Measurements from ENCODE around the gene FOXO3. TPM values are rescaled to one million over a fixed set of nuclear protein-coding genes. Genes with fewer than 3 reads are reported as not detected.

The FOXO3 gene
- total RNA-seq, 1 experiment from 2014 or later, result 13.3 TPM

DNA sequence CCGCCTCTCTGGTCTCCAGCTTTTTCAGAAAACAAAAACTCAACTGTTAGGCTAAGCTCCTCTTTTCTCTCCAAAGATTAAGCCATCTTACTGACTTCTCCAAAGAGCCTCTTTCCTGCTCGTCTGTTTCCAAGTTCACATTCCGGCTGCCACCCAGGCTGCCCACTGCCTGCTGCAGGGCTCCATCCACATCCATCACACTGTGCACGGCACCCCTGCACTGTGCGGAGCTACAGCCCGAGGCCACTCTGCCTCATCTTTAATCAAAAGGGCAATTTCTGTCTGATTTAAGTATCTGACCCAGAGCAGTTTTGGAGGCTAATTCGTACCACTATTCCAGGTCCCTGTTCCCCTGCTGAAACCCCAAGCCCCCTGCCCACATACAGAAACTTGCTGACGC lies 145.9 kb downstream of the FOXO3 start:
- no peak for DNase-seq (ENCODE audit: low read depth, low spot score)
- in situ Hi-C loops (cut with HindIII; ENCODE audit: low pct_unique_long_range_greater_than_20kb, low sequenced_read_pairs), result no loop called here

DNA sequence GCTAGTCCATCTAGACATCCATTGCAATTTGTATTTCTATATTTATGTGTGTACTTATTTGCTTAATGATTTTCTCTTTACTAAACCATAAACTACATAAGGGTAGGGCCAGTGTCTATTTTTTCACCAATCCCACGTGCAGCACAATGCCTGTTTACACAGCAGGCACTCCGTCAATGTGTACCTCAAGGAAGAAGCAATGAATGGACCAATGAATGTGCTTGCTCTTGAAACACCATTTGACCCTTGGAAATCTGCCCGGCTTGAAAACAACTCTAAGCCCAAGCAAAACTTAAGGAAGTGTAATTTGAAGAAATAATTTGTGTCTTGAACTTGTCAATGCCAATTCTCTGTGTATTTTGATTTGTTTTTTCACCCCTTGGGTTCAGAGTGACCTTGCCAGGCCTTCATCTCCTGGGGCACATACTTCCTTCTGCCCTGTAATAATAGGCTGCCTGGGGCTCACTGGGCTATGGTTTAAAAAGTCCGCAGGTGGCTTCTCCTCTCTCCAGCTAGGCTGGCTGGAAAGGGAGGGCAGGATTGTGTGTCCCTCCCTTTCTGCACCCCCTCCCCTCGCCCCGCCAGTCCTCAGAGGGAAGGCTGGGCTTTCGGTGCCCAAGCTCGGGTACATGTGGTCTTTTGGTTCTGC lies 146.7 kb downstream of the FOXO3 start:
- DNase-seq (ENCODE audit: low read depth, low spot score), result no peak
- in situ Hi-C loops (cut with HindIII; ENCODE audit: low pct_unique_long_range_greater_than_20kb, low sequenced_read_pairs), result no loop called here

- DNase-seq (ENCODE audit: low read depth, low spot score), result no peak
- in situ Hi-C loops (cut with HindIII; ENCODE audit: low pct_unique_long_range_greater_than_20kb, low sequenced_read_pairs), result no loop called here
These were observed 149.3 kb downstream of the FOXO3 start for GRCh38 chr6:108710030-108710429.

DNA sequence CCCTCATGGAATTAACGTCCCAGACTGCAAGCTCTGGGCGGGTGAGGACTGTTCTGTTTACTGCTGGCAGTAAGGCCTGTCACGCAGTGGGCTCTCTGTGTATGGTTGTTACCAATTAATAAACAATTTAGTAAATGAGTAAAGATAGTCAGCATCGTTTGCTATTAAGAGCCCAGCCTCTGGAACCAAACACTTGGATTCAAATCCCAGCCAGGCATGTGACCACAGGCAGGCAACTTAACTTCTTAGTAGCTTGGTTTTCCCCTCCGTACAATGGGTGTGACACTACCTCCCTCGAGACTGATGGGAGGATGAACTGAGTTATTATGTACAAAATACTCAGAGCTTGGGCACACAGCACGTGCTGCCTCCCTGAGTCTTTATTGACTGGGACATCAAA lies 149.8 kb downstream of the FOXO3 start:
- in situ Hi-C loops (cut with HindIII; ENCODE audit: low pct_unique_long_range_greater_than_20kb, low sequenced_read_pairs), result no loop called here
- no peak for DNase-seq (ENCODE audit: low read depth, low spot score)

- no peak for DNase-seq (ENCODE audit: low read depth, low spot score)
- in situ Hi-C loops (cut with HindIII; ENCODE audit: low pct_unique_long_range_greater_than_20kb, low sequenced_read_pairs), result no loop called here
These were observed 150.4 kb downstream of the FOXO3 start for GRCh38 chr6:108711071-108711470.

DNA sequence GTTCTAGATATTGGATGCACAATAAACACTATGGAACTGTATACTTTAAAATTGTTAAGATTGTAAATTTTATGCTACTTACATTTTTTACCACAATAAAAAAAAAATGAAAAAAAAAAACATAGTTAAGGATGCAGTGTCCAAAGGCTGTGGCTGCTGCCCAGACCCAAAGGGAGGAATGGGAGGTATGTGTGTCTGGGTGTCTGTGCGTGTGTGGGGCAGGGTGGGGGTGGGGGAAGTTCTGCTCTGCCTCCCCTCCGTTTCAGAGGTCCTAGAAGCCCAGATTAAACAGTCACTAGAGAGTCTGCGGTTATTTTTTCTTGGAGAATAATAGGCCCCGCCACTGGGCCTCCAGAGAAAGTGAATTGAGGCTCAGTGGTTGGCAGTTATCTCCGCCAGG lies 151.1 kb downstream of the FOXO3 start:
- no peak for DNase-seq (ENCODE audit: low read depth, low spot score)
- in situ Hi-C loops (cut with HindIII; ENCODE audit: low pct_unique_long_range_greater_than_20kb, low sequenced_read_pairs), result no loop called here

DNA sequence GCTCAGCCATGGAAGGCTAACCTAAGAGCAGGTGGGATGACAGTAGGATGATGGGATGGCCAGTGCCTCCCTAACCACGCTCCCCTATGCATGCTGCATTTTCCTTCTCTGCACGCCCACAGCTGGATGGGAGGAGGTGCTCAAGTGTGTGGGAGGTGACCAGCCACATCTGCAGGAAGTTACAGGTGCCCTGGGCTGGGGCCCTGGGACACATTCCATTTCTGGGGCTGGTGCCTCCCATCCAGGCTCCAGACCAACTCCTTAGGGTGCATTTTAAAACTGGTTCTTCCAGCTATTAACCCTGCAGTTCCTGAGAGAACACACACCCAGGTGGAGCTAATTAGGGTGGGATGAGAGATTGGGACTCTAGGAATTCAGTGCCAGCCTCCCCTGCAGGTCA lies 152.2 kb downstream of the FOXO3 start:
- DNase-seq (ENCODE audit: low read depth, low spot score), result no peak
- in situ Hi-C loops (cut with HindIII; ENCODE audit: low pct_unique_long_range_greater_than_20kb, low sequenced_read_pairs), result no loop called here

DNA sequence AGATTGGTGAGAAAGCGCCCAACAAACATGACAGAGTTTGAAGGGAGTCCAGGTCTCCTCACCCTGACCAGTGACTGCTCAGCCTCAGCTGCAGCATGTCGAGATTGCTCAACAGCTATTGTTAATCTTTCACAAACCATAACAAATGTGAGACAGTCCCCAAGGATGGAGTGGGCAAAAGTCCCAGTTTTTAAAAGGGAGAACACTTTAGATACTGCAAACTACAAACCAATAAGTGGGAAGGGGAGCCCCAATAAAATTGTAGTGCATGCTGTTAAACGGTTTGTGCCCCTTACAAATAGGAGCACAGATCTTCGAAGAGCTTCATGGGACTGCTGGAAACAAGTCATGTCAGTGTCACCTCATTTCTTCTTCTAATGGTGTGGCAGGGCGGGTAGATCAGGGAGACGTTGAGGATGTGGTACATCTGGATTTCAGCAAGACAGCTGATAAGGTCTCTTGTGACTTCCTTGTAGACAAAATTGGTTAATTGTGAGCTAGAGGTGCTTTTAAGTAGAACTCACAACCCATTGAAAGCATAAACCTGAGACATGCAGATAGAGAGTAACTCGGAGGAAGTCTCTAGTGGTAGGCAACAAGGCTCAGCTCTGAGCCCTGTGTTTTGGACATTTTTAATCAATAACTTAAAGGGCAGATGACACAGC lies 153.5 kb downstream of the FOXO3 start:
- in situ Hi-C loops (cut with HindIII; ENCODE audit: low pct_unique_long_range_greater_than_20kb, low sequenced_read_pairs), result no loop called here
- DNase-seq (ENCODE audit: low read depth, low spot score), result no peak

DNA sequence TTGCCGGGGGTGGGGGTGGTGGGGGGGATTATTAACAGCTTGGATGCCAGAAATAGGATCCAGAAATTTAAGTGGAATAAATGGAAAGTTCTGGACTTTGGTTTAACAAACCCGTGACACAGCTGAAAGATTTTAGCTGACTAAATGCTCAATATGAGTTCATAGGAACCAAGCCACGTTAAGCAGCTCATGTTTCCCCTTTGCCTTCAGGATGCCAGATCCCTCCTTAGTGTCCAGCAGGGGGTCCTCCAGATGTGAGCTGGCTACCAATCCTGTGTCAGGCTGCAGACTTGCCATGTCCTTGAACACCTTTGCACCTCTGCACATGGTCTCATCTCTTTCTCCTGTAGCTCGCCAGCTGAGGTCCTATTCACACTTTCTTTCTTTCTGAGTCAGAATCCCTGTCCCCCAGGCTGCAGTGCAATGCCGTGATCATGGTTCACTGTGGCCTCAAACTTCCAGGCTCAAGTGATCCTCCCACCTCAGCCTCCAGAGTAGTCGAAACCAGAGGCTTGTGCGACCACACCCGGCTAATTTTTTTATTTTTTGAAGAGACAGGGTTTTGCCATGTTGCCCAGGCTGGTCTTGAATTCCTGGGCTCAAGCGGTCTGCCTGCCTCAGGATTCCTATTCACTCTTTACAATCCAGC lies 154.2 kb downstream of the FOXO3 start:
- no peak for DNase-seq (ENCODE audit: low read depth, low spot score)
- in situ Hi-C loops (cut with HindIII; ENCODE audit: low pct_unique_long_range_greater_than_20kb, low sequenced_read_pairs), result no loop called here

DNA sequence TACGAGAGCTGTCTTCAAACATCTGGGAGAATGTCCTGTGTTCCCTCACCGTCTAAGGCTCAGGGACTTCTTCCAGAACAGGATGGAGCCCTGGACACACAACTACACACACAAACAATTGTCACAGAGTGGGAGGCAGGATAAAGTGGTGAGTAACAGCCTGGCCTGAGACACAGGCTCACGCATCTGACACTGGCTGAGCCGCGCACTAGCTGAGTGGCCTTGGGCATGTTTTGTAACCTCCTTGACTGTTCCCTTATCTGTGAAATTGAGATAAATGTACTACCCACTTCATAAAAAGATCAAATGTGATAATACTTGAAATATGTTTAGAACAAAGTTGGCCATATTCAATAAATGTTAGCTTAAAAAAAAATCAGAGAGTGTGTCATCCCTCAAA lies 155.1 kb downstream of the FOXO3 start:
- no peak for DNase-seq (ENCODE audit: low read depth, low spot score)
- in situ Hi-C loops (cut with HindIII; ENCODE audit: low pct_unique_long_range_greater_than_20kb, low sequenced_read_pairs), result no loop called here

GRCh38 chr6:108716801-108717791 lies 156.4 kb downstream of the FOXO3 start:
- in situ Hi-C loops (cut with HindIII; ENCODE audit: low pct_unique_long_range_greater_than_20kb, low sequenced_read_pairs), result no loop called here
- DNase-seq (ENCODE audit: low read depth, low spot score), result no peak

GRCh38 chr6:108719477-108719876 lies 158.8 kb downstream of the FOXO3 start:
- DNase-seq (ENCODE audit: low read depth, low spot score), result no peak
- in situ Hi-C loops (cut with HindIII; ENCODE audit: low pct_unique_long_range_greater_than_20kb, low sequenced_read_pairs), result no loop called here

- in situ Hi-C loops (cut with HindIII; ENCODE audit: low pct_unique_long_range_greater_than_20kb, low sequenced_read_pairs), result no loop called here
- DNase-seq (ENCODE audit: low read depth, low spot score), result no peak
These were observed 160.1 kb downstream of the FOXO3 start for GRCh38 chr6:108720827-108721226.

GRCh38 chr6:108721286-108721685 lies 160.6 kb downstream of the FOXO3 start:
- peak; percentile 9 for DNase-seq (ENCODE audit: low read depth, low spot score)
- in situ Hi-C loops (cut with HindIII; ENCODE audit: low pct_unique_long_range_greater_than_20kb, low sequenced_read_pairs), result no loop called here

GRCh38 chr6:108723594-108723993 lies 162.9 kb downstream of the FOXO3 start:
- DNase-seq (ENCODE audit: low read depth, low spot score), result no peak
- in situ Hi-C loops (cut with HindIII; ENCODE audit: low pct_unique_long_range_greater_than_20kb, low sequenced_read_pairs), result no loop called here

- in situ Hi-C loops (cut with HindIII; ENCODE audit: low pct_unique_long_range_greater_than_20kb, low sequenced_read_pairs), result no loop called here
These were observed 166.1 kb downstream of the FOXO3 start for GRCh38 chr6:108726726-108727339.

DNA sequence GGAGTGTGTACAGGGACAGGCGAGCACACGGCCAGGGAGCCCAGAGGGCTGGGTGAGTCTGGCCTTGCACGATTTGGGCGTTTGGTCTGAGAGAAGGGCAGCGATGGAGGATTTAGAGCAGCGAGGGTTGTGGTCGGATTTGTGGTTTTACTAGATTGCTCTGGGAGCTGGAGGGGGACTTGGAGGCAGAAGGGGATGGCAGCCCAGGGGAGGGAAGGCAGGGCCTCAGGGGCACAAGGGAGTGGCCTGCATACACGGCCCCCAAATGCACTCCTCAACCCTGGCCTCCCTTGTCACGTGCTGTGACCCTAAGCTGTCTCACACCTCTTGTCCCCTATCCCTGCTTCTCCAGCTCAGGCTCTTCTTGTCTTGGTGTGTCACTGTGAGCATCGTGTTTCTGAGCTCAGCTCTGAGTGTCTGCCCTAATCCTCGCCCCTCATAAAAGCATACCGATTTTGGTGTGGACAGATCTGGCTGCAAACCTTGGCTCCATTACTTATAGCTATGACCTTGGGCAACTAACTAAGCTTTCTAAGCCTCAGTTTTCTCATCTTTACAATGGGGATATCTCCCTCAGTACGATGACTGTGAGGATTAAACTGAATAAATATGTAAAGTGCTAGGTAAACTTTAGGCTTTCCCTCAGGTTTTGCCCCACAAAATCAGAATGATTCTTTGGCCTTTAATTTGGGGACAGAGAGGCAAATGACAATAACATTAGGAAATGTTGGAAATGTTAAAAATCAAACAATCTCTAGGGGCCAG lies 167.4 kb downstream of the FOXO3 start:
- DNase-seq (ENCODE audit: low read depth, low spot score), result no peak
- in situ Hi-C loops (cut with HindIII; ENCODE audit: low pct_unique_long_range_greater_than_20kb, low sequenced_read_pairs), result no loop called here

More at GRCh38 chr6:108726726-108727339, 166.1 kb downstream of the FOXO3 start:
- DNase-seq (ENCODE audit: low read depth, low spot score), result no peak

Measured in SK-MEL-5 (cell line).